Stimulated activated CD8-positive, alpha-beta memory T cell treated with anti-CD3 and anti-CD28 coated beads, Interleukin-12 subunit alpha, Interleukin-12 subunit beta, amount 100 ng/mL, for 1 hour (primary cell): ENCODE results near the gene VEPH1.

Source experiments
- DNase-seq: peaks from one replicate; pipeline ENCODE4 v3.0.0-alpha.2; 2020; ENCODE audit warnings: low read depth

Gene VEPH1

GRCh38 chr3:157502916-157503595 is at the start of gene VEPH1:
TSS of gene VEPH1 (minus strand) at chr3:157503416. CDS start at chr3:157495349, 8,067 bp downstream.
- DNase-seq, result no peak

GRCh38 chr3:157551961-157552360 is 48.7 kb upstream of the VEPH1 start:
- DNase-seq, result no peak

GRCh38 chr3:157549498-157549897 is 46.3 kb upstream of the VEPH1 start:
- DNase-seq, result no peak

DNA sequence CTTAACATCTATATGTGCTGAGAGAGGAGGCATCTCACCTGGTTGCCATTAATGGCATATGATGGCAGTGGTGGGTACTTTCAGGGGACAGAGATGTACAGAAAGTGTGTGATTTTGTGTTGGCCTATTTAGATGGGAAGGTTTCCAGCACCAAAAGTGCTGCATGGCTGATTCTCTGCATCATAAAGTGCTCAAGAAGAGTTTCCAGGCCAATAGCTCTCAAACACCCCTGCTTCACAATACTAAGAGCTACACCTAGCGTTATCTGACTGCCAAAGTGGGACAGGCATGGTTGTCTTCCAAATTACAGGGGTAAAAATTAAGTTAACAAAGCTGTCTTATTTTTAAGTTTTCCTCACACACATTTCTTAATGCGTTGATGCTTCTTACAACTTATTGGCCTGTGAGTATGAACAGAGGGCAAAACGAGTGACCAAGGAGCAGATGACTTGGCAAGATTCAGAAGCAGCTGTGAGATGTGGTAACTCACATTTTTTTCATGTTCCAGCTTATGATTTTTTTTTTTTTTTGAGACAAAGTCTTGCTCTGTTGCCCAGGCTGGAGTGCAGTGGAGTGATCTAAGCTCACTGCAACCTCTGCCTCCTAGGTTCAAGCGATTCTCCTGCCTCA is 41.4 kb upstream of the VEPH1 start:
- no peak for DNase-seq

GRCh38 chr3:157543501-157544035 is 40.4 kb upstream of the VEPH1 start:
- no peak for DNase-seq

DNA sequence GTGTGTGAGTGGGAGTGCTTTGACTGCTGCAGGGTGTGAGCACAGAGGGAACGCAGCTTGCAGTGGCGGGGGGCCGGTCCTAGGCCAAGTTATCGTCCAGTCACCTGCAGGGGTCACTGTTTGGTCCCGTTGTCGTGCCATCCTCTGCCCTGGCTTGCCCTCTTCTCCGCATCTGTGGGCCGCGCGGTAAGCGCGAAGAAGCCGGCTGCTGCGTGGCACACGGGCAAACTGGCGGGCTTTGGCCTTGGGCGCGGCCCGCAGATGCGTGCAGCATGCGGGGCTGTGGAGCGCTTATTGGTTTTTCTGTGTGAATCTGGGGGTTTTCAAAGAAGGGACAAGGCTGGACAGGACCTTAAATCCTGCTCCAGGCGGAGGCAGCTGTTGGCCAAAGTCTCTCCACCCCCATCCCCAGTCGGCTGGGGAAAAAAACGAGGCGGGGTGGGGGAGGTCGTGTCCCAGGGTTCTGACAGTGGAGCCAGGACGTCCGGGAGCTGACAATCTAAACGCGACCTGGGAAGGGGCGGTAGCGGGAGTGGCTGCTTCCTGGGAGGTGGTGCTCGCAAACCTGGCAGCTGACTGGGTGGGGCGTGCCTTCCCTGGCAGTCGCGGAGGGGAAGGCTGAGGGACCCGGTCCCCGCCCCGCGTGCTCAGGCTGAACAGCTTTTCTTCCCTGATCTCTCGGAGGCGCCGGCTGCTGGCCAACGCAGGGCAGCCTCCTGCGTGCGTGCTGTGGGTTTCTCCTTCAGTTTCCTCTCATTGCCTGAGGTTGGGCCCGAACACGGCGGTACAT is 39.7 kb upstream of the VEPH1 start:
- DNase-seq, result no peak

DNA sequence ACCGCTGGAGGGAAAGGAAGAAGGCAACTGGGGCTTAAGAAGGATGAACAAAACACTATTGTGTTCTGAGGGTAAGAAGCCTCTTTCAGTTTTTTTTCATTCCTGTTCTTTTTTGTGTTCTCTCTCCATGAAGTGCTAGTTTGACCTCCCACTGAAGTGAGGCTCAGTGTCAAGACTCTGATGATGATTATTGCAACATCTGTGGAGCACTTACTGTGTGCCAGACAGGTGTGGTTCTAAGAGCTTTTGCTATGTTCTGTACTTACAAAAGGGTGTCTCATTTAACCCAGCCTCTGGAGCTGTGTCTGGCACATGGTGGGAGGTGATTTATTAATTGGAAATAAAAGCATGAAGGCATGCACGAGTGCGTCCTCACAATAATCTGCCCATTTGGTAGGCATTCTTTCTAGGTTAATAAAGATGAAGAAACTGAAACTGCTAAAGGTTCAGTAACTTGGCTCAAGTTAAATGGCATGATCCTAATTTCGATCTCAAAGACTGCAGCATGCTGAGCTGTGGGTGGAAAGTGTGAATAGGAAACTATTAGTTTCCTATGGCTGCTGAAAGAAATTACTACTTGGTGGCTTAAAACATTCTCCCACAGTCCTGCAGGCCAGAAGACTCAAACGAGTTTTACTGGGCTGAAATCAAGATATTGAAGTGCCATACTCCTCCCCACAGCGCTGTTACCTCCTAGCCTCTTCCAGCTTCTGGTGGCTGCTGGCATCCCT is 38.5 kb upstream of the VEPH1 start:
- DNase-seq, result no peak

GRCh38 chr3:157540656-157541055 is 37.4 kb upstream of the VEPH1 start:
- no peak for DNase-seq

GRCh38 chr3:157535667-157536066 is 32.5 kb upstream of the VEPH1 start:
- DNase-seq, result no peak

- DNase-seq, result no peak
These were observed 31.5 kb upstream of the VEPH1 start for GRCh38 chr3:157534725-157535161.

- no peak for DNase-seq
These were observed 30.3 kb upstream of the VEPH1 start for GRCh38 chr3:157533298-157534070.

- no peak for DNase-seq
These were observed 29.5 kb upstream of the VEPH1 start for GRCh38 chr3:157532529-157533297.

DNA sequence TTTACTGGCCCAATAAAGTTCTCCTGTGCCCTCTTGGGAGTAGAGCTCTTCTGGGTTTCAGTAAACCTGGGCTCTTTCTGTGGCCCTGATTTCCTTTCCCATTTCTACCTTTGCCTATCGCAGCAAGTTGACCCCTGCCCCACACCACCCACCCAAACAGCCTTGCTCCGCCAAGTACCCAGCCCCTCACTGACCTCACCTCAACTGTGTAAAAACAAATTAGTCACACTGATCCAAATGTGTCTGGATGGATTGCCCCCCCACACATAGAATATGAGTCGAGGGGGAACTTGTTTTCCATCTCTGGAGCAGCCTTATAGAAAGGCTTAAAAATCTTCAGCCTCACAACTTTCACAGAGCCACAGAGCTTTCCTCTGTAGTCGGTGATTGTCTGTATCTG is 28.6 kb upstream of the VEPH1 start:
- DNase-seq, result no peak

DNA sequence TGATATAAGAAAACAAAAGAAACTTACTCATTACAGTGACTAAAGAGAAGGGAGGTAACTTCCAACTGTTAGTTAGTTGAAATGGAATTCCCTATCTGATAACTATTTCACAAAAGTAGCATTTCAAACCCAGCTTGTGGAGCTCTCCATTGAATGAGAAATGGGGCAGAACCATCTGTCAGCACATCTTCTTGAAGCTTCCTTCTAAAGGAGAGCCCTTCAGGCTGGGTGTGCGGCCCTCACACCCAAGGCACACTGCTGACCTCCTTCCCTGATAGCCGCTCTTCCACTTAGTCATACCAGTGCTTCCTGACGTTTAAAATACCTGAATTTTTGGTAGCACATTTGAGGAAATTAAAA is 28.1 kb upstream of the VEPH1 start:
- DNase-seq, result no peak

DNA sequence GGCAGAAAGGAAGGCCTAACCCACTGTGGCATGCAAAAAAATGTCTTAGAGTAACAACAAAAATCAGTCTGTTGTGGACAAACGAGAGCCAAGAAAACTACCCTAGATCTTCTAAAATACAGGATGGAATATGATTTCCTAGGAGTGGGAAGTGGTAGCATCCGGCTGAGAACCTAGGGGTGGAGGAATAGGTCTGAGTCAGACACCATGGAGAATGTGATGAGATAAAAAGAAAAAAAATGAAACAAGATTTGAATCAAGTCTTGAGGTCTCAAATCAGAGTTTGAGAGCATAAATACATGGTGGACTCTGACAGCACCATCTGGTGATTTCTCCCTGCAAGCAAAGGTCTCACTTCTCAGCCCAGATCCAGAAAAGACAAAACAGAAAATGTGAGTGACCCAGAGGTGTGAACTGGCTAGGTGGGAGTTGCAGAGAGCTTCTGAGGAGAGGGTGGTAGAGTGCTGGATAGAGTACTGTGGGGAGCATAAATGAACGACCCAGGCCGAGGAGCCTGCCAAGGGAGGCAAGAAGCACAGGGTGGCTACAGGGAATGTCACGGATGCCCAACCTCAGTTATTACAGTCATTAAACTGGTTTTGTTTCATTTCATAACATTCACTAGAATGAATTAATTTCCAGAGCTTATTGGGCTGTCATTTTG is 27.6 kb upstream of the VEPH1 start:
- DNase-seq, result no peak

DNA sequence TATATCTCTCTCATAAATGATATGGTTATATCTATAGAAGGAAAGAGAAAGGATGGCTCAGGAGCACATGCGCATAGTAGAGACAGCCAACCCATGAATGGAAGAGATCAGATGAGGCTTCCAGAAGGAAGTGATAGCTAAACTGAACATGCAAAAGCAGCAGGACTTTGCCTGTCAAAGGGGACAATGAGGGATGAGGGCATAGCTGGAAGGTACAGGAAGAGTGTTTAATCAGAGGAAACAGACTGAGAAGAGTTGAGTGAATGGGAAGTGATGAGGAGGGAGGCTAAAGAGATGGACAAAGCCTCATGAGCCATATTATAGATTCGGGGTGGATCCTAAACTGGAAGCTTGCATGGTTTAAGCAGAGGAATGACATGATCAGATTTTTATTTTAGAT is 26.5 kb upstream of the VEPH1 start:
- DNase-seq, result no peak

DNA sequence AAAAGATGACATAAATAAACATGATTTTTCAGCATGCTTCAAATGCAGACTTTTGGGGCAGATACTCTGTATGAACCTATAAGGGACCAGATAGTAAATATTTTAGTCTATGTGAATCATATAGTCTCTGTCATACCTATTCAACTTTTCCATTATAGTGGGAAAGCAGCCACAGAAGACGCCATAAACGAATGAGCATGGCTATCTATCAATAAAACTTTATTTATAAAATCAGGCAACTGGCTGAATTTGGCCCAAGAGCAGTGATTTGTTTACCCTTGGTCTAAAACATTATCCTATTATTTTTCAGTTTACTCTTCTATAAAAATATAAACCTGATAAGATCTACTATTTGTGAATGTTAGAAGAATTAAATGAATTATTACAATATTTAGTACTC is 25.9 kb upstream of the VEPH1 start:
- no peak for DNase-seq

GRCh38 chr3:157527131-157527881 is 24.1 kb upstream of the VEPH1 start:
- DNase-seq, result no peak

GRCh38 chr3:157526036-157526435 is 22.8 kb upstream of the VEPH1 start:
- DNase-seq, result no peak
